Hepatocyte (in vitro differentiated cells): Measurements from ENCODE around the gene VOPP1. TPM values are rescaled to one million over a fixed set of nuclear protein-coding genes. Genes with fewer than 3 reads are reported as not detected.

Source experiments
- DNase-seq: peaks from one replicate; pipeline ENCODE4 v3.0.0-alpha.2; 2016; ENCODE audit warnings: low spot score
- H2AFZ ChIP-seq: fragments of 200-600 bp; sonication (generic); 2 replicates; pipeline ENCODE4 v1.6.0; 2016; ENCODE audit warnings: antibody characterized with exemption, mild to moderate bottlenecking
- H3K27ac ChIP-seq: fragments of 200-600 bp; sonication (generic); 2 replicates; pipeline ENCODE4 v1.5.1; 2016; ENCODE audit warnings: mild to moderate bottlenecking
- H3K27me3 ChIP-seq: fragments of 200-600 bp; sonication (generic); 2 replicates; pipeline ENCODE4 v1.6.1; 2016
- H3K36me3 ChIP-seq: fragments of 200-600 bp; sonication (generic); replicated peaks from 2 replicates; pipeline ENCODE4 v1.5.1; 2016; ENCODE audit warnings: low read depth; ENCODE audit not compliant: insufficient read depth
- H3K4me1 ChIP-seq: fragments of 200-600 bp; sonication (generic); 2 replicates; pipeline ENCODE4 v1.5.1; 2016; ENCODE audit warnings: mild to moderate bottlenecking, moderate library complexity; ENCODE audit not compliant: insufficient read depth
- H3K4me2 ChIP-seq: fragments of 200-600 bp; sonication (generic); 2 replicates; pipeline ENCODE4 v1.6.0; 2016
- H3K4me3 ChIP-seq: fragments of 200-600 bp; sonication (generic); 2 replicates; pipeline ENCODE4 v1.5.1; 2016; ENCODE audit warnings: mild to moderate bottlenecking
- H3K79me2 ChIP-seq: fragments of 200-600 bp; sonication (generic); 2 replicates; pipeline ENCODE4 v1.6.0; 2017; ENCODE audit warnings: mild to moderate bottlenecking
- H3K9me2 ChIP-seq: fragments of 200-600 bp; sonication (generic); replicated peaks from 2 replicates; pipeline ENCODE4 v1.6.0; 2017; ENCODE audit warnings: mild to moderate bottlenecking; ENCODE audit not compliant: insufficient read depth
- H3K9me3 ChIP-seq: fragments of 200-600 bp; sonication (generic); 2 replicates; pipeline ENCODE4 v1.5.1; 2016; ENCODE audit warnings: low read depth, mild to moderate bottlenecking
- H4K20me1 ChIP-seq: fragments of 200-600 bp; sonication (generic); 2 replicates; pipeline ENCODE4 v1.6.0; 2016; ENCODE audit warnings: mild to moderate bottlenecking; ENCODE audit not compliant: insufficient read depth, poor library complexity, severe bottlenecking
- CTCF ChIP-seq: fragments of 200-600 bp; sonication (generic); IDR thresholded peaks from 2 replicates; pipeline ENCODE4 v1.5.1; 2016; ENCODE audit warnings: antibody characterized with exemption, mild to moderate bottlenecking; ENCODE audit not compliant: poor library complexity
- EZH2 ChIP-seq: fragments of 200-600 bp; sonication (generic); IDR thresholded peaks from 2 replicates; pipeline ENCODE4 v1.6.1; 2016; ENCODE audit warnings: antibody characterized with exemption, mild to moderate bottlenecking, borderline replicate concordance
- EZH2phosphoT487 ChIP-seq: fragments of 200-600 bp; sonication (generic); IDR thresholded peaks from one replicate; pipeline ENCODE4 v1.6.1; 2018; ENCODE audit warnings: antibody characterized with exemption, mild to moderate bottlenecking, low read depth, moderate library complexity; ENCODE audit not compliant: unreplicated experiment, severe bottlenecking
- WGBS: methylation state at CpG from one replicate; pipeline ENCODE4 v1.1.6; 2016; ENCODE audit warnings: low lambda C conversion rate; ENCODE audit errors: missing lambda C conversion rate; 5-methylcytosine and 5-hydroxymethylcytosine counted together
- polyA plus RNA-seq: library from polyadenylated mRNA; unstranded; fragments of >200 nt; fragmentation: Nextera tagmentation; extraction: Ambion mirVana; gene quantifications from 2 replicates; pipeline ENCODE4 v1.2.1, GENCODE V29; 2016
- total RNA-seq: library from RNA; depleted of rRNA; stranded (reverse); fragments of >200 nt; gene quantifications from 2 replicates; pipeline ENCODE4 v1.2.3, GENCODE V29; 2014

VOPP1 gene
- total and polyA plus RNA-seq, 2 experiments from 2014 or later: 6.5 to 25.3 TPM

- H2AFZ ChIP-seq: no peak overlapping the region
- no peaks in the 10 kb centered on the region for H3K36me3 ChIP-seq
- peaks cover 3% of the 10 kb centered on the region for H3K4me1 ChIP-seq
- no peak for TF ChIP-seq EZH2
- TF ChIP-seq EZH2phosphoT487: no peak
- TF ChIP-seq CTCF: no peak
- WGBS: 96% methylated on average over 11 of the region's 11 CpGs
- no peak overlapping the region for H3K27ac ChIP-seq
- H3K4me2 ChIP-seq: no peak overlapping the region
- H4K20me1 ChIP-seq: no peaks in the 10 kb centered on the region
- H3K9me3 ChIP-seq: no peaks in the 10 kb centered on the region
- H3K79me2 ChIP-seq: no peaks in the 10 kb centered on the region
- H3K9me2 ChIP-seq: no peaks in the 10 kb centered on the region
- DNase-seq: no peak
- H3K4me3 ChIP-seq: no peak overlapping the region
- no peaks in the 10 kb centered on the region for H3K27me3 ChIP-seq
Measured at GRCh38 chr7:55425141-55425752, 147.1 kb downstream of the VOPP1 start.

- TF ChIP-seq EZH2phosphoT487 (no peak), EZH2 (no peak), CTCF (no peak)
- no peak for DNase-seq
Measured at GRCh38 chr7:55423891-55424290, 148.4 kb downstream of the VOPP1 start.

GRCh38 chr7:55423277-55423711 is 149.0 kb downstream of the VOPP1 start:
- no peaks in the 10 kb centered on the region for H3K9me2 ChIP-seq
- no peaks in the 10 kb centered on the region for H4K20me1 ChIP-seq
- WGBS: 79% methylated on average over 5 of the region's 5 CpGs
- H3K9me3 ChIP-seq: no peaks in the 10 kb centered on the region
- no peak overlapping the region for H3K27ac ChIP-seq
- H2AFZ ChIP-seq: no peak overlapping the region
- peaks cover 3% of the 10 kb centered on the region for H3K4me1 ChIP-seq
- no peak overlapping the region for H3K4me3 ChIP-seq
- H3K27me3 ChIP-seq: no peaks in the 10 kb centered on the region
- no peaks in the 10 kb centered on the region for H3K79me2 ChIP-seq
- DNase-seq: no peak
- no peaks in the 10 kb centered on the region for H3K36me3 ChIP-seq
- TF ChIP-seq CTCF (no peak), EZH2phosphoT487 (no peak), EZH2 (no peak)
- H3K4me2 ChIP-seq: no peak overlapping the region

More at GRCh38 chr7:55423891-55424290, 148.4 kb downstream of the VOPP1 start:
- Histone ChIP-seq H3K9me2 (no peaks in the 10 kb centered on the region), H3K4me3 (no peak overlapping the region), H3K4me1 (peaks cover 3% of the 10 kb centered on the region), H3K9me3 (no peaks in the 10 kb centered on the region), H3K79me2 (no peaks in the 10 kb centered on the region), H3K27ac (peak overlapping the region; percentile 6), H3K36me3 (no peaks in the 10 kb centered on the region), H3K27me3 (no peaks in the 10 kb centered on the region), H4K20me1 (no peaks in the 10 kb centered on the region), H3K4me2 (no peak overlapping the region), H2AFZ (no peak overlapping the region)
- WGBS: 70% methylated on average over 5 of the region's 5 CpGs

Other genes with a start within 250 kb of the VOPP1 start
- gene LANCL2, start 207.2 kb downstream of the VOPP1 start, total RNA-seq: 14.1 and 14.8 TPM in 2 replicates
- gene LANCL2, start 207.2 kb downstream of the VOPP1 start, polyA plus RNA-seq: 13.5 and 16.2 TPM in 2 replicates